ENCODE measurements around the gene SPG7.
A peak's percentile ranks its signal among the peaks of the same experiment; 100 is the strongest.
"Not testable (repeated sequence)": the region's sequence is repeated elsewhere in the genome, so short reads cannot be mapped to it uniquely, and the experiment has no call there.

Gene SPG7

GRCh38 chr16:89581045-89581695, 73.0 kb downstream of the SPG7 start:
- DNase-seq, result peak; percentile 99

GRCh38 chr16:89581861-89582563, 73.8 kb downstream of the SPG7 start:
- no peak for DNase-seq

- no peak for DNase-seq
These were observed 74.5 kb downstream of the SPG7 start for GRCh38 chr16:89582614-89583196.

GRCh38 chr16:89583197-89583894, 75.1 kb downstream of the SPG7 start:
- DNase-seq, result no peak

- DNase-seq, result no peak
These were observed 75.9 kb downstream of the SPG7 start for GRCh38 chr16:89583895-89584644.

GRCh38 chr16:89584768-89585549, 76.8 kb downstream of the SPG7 start:
- DNase-seq, result no peak

GRCh38 chr16:89586218-89586617, 78.0 kb downstream of the SPG7 start:
- DNase-seq, result no peak

- no peak for DNase-seq
These were observed 78.7 kb downstream of the SPG7 start for GRCh38 chr16:89586853-89587252.

- DNase-seq, result not testable (repeated sequence)
These were observed 79.5 kb downstream of the SPG7 start for GRCh38 chr16:89587676-89588075.

- DNase-seq, result no peak
These were observed 80.4 kb downstream of the SPG7 start for GRCh38 chr16:89588413-89589109.

- no peak for DNase-seq
These were observed 81.2 kb downstream of the SPG7 start for GRCh38 chr16:89589241-89589926.

GRCh38 chr16:89593841-89594240, 85.6 kb downstream of the SPG7 start:
- no peak for DNase-seq

- DNase-seq, result no peak
These were observed 87.3 kb downstream of the SPG7 start for GRCh38 chr16:89595330-89596060.

- no peak for DNase-seq
These were observed 88.0 kb downstream of the SPG7 start for GRCh38 chr16:89596061-89596689.

- DNase-seq, result no peak
These were observed 88.9 kb downstream of the SPG7 start for GRCh38 chr16:89596957-89597649.

GRCh38 chr16:89598199-89598598, 90.0 kb downstream of the SPG7 start:
- peak; percentile 32 for DNase-seq

GRCh38 chr16:89599451-89599858, 91.3 kb downstream of the SPG7 start:
- no peak for DNase-seq

GRCh38 chr16:89599902-89600301, 91.7 kb downstream of the SPG7 start:
- DNase-seq, result no peak

GRCh38 chr16:89600427-89600826, 92.2 kb downstream of the SPG7 start:
- no peak for DNase-seq

Data from fibroblast of skin of back (primary cell).